Tibial nerve (tissue), 4 donors: ENCODE measurements around the gene PIP5K1B. TPM values are rescaled to one million over a fixed set of nuclear protein-coding genes. Genes with fewer than 3 reads are reported as not detected.

Experiments
- DNase-seq, 2 donors: peaks; one replicate each; pipeline ENCODE4 v3.0.0-alpha.2; 2019; ENCODE audit warnings: low spot score in 2 of 2
- H3K27ac ChIP-seq, 4 donors: fragments of 200-600 bp; sonication (generic) in 3 of 4; one replicate each; pipeline ENCODE4 v1.5.1; 2017 to 2019; ENCODE audit warnings: mild to moderate bottlenecking in 1 of 4
- H3K27me3 ChIP-seq, 2 donors: fragments of 200-600 bp; sonication (generic) in 1 of 2; one replicate each; pipeline versions ENCODE4 v1.5.1 to v1.6.0; 2017 to 2019
- H3K36me3 ChIP-seq, 3 donors: fragments of 200-600 bp; sonication (generic); one replicate each; pipeline ENCODE4 v1.5.1; 2018 to 2019
- H3K4me1 ChIP-seq, 4 donors: fragments of 200-600 bp; sonication (generic) in 3 of 4; one replicate each; pipeline ENCODE4 v1.5.1; 2017 to 2019
- H3K4me3 ChIP-seq, 4 donors: fragments of 200-600 bp; sonication (generic) in 3 of 4; one replicate each; pipeline ENCODE4 v1.5.1; 2017 to 2019; ENCODE audit warnings: mild to moderate bottlenecking in 1 of 4, moderate library complexity in 1 of 4
- H3K9me3 ChIP-seq, 4 donors: fragments of 200-600 bp; sonication (generic) in 3 of 4; one replicate each; pipeline ENCODE4 v1.5.1; 2017 to 2019
- CTCF ChIP-seq, 5 experiments: fragments of 200-600 bp in 3 of 5; fragments of 450-650 bp in 2 of 5; sonication (generic) in 3 of 5; IDR thresholded peaks; one replicate each; pipeline ENCODE4 v1.5.1; 2016 to 2019; ENCODE audit warnings: antibody characterized with exemption in 5 of 5, mild to moderate bottlenecking in 3 of 5, moderate library complexity in 2 of 5
- EP300 ChIP-seq, 2 donors: sonication (generic); formaldehyde crosslinking; IDR thresholded peaks; one replicate each; pipeline ENCODE4 v1.6.1; 2017; ENCODE audit warnings: antibody characterized with exemption in 2 of 2, mild to moderate bottlenecking in 1 of 2
- POLR2A ChIP-seq, 2 donors: fragments of 450-650 bp; IDR thresholded peaks; one replicate each; pipeline ENCODE4 v1.6.1; 2017; ENCODE audit warnings: antibody characterized with exemption in 2 of 2, mild to moderate bottlenecking in 2 of 2, moderate library complexity in 2 of 2
- WGBS, 2 donors: methylation state at CpG; one replicate each; pipeline ENCODE4 v1.1.5; 2018; 5-methylcytosine and 5-hydroxymethylcytosine counted together
- total RNA-seq, 4 donors: library from RNA; depleted of rRNA; stranded (reverse); fragments of >200 nt; gene quantifications; one replicate each; pipeline ENCODE4 v1.1.0, GENCODE V29; 2016

PIP5K1B gene
- total RNA-seq, 4 donors from 2014 or later, result 0.20 to 6.8 (median 3.5) TPM

- Histone ChIP-seq H3K4me1 (no peaks in the 10 kb centered on the region), H3K27me3 (no peaks in the 10 kb centered on the region), H3K36me3 (no peaks in the 10 kb centered on the region), H3K9me3 (no peaks in the 10 kb centered on the region), H3K27ac (no peak overlapping the region), H3K4me3 (no peak overlapping the region)
- TF ChIP-seq CTCF (IDR thresholded peaks at IDR 0.05) (no peak), EP300 (IDR thresholded peaks at IDR 0.05) (no peak), POLR2A (IDR thresholded peaks at IDR 0.05) (no peak)
- DNase-seq, result no peak
Observed at GRCh38 chr9:68672625-68673024, 32.4 kb upstream of the PIP5K1B start.

- H3K27me3 ChIP-seq, result peaks cover 0 to 6% of the 10 kb centered on the region in 2 donors
- no peaks in the 10 kb centered on the region for H3K36me3 ChIP-seq
- 45 to 46% methylated on average over 5 of the region's 5 CpGs for WGBS, 2 donors
- no peak overlapping the region for H3K27ac ChIP-seq
- H3K4me3 ChIP-seq, result no peak overlapping the region
- no peak for DNase-seq
- no peak for TF ChIP-seq POLR2A (IDR thresholded peaks at IDR 0.05)
- peak in 1 of 5 experiments; percentile 14 for TF ChIP-seq CTCF (IDR thresholded peaks at IDR 0.05)
- TF ChIP-seq EP300 (IDR thresholded peaks at IDR 0.05), result no peak
- no peaks in the 10 kb centered on the region for H3K4me1 ChIP-seq
- no peaks in the 10 kb centered on the region for H3K9me3 ChIP-seq
Observed at GRCh38 chr9:68678430-68678829, 26.6 kb upstream of the PIP5K1B start.

- Histone ChIP-seq H3K4me1 (no peaks in the 10 kb centered on the region), H3K36me3 (no peaks in the 10 kb centered on the region), H3K27ac (no peak overlapping the region), H3K4me3 (no peak overlapping the region), H3K9me3 (no peaks in the 10 kb centered on the region), H3K27me3 (peaks cover 0 to 12% of the 10 kb centered on the region in 2 donors)
- TF ChIP-seq CTCF (IDR thresholded peaks at IDR 0.05) (no peak), POLR2A (IDR thresholded peaks at IDR 0.05) (no peak), EP300 (IDR thresholded peaks at IDR 0.05) (no peak)
- DNase-seq, result no peak
- WGBS, 2 donors, result 59 to 72% methylated on average over 2 of the region's 2 CpGs
Observed at GRCh38 chr9:68683433-68683832, 21.6 kb upstream of the PIP5K1B start.

- Histone ChIP-seq H3K27me3 (peaks cover 0 to 8% of the 10 kb centered on the region in 2 donors), H3K27ac (no peak overlapping the region), H3K36me3 (no peaks in the 10 kb centered on the region), H3K9me3 (no peaks in the 10 kb centered on the region), H3K4me3 (no peak overlapping the region), H3K4me1 (peaks cover 0 to 5% (median 0%) of the 10 kb centered on the region in 4 donors)
- DNase-seq, result no peak
- TF ChIP-seq POLR2A (IDR thresholded peaks at IDR 0.05), result no peak
- TF ChIP-seq CTCF (IDR thresholded peaks at IDR 0.05), result no peak
- no peak for TF ChIP-seq EP300 (IDR thresholded peaks at IDR 0.05)
- 83 to 96% methylated on average over 3 of the region's 3 CpGs for WGBS, 2 donors
Observed at GRCh38 chr9:68685213-68685612, 19.8 kb upstream of the PIP5K1B start.

DNA sequence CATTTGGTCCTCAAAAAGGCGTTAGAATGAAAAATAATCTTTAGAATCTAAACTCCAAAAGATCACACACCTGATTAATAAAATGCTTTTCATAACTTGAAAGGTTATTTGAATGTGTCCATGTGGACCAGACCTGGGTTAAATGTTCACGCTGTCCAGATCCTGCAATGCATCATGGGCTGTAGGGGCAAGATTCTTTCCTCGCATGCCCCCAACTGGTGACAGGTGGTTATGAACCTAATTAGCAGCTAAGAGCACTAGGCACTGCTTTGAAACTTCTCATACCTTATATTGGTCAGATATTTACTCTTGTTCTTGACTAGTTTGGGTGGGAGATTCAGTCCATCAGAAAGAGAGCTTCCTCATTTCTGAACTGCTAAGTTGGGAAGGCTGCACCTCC lies 19.3 kb upstream of the PIP5K1B start:
- H3K27ac ChIP-seq, result no peak overlapping the region
- peaks cover 0 to 6% of the 10 kb centered on the region in 2 donors for H3K27me3 ChIP-seq
- H3K36me3 ChIP-seq, result no peaks in the 10 kb centered on the region
- TF ChIP-seq CTCF (IDR thresholded peaks at IDR 0.05) (peak in 1 of 5 experiments; percentile 17), POLR2A (IDR thresholded peaks at IDR 0.05) (no peak), EP300 (IDR thresholded peaks at IDR 0.05) (no peak)
- H3K9me3 ChIP-seq, result no peaks in the 10 kb centered on the region
- no peak overlapping the region for H3K4me3 ChIP-seq
- DNase-seq, result no peak
- 60 to 69% methylated on average over 3 of the region's 3 CpGs for WGBS, 2 donors
- H3K4me1 ChIP-seq, result peaks cover 0 to 6% (median 0%) of the 10 kb centered on the region in 4 donors
